Measurements from ENCODE around the gene ZNF138. TPM values are rescaled to one million over a fixed set of nuclear protein-coding genes. Genes with fewer than 3 reads are reported as not detected.

Gene ZNF138
- total RNA-seq, result 3.2 and 3.9 TPM in 2 replicates

GRCh38 chr7:64794171-64794844 is at the start of gene ZNF138:
TSS of gene ZNF138 (plus strand) at chr7:64794428. CDS start at chr7:64794569, 141 bp downstream.
- peak within 1 kb of the TSS; percentile 82 for H3K4me3 ChIP-seq (ENCODE audit: low read depth, low read length)
- peak; percentile 93 for DNase-seq (ENCODE audit: low read depth)
- TF ChIP-seq CTCF (IDR thresholded peaks at IDR 0.05; ENCODE audit: insufficient read depth, low read depth, low read length), result peak; percentile 4

- no peak overlapping the region for H3K4me3 ChIP-seq (ENCODE audit: low read depth, low read length)
- TF ChIP-seq CTCF (IDR thresholded peaks at IDR 0.05; ENCODE audit: insufficient read depth, low read depth, low read length), result no peak
- DNase-seq (ENCODE audit: low read depth), result peak; percentile 35
Measured at GRCh38 chr7:64744680-64745079, 49.5 kb upstream of the ZNF138 start.

- DNase-seq (ENCODE audit: low read depth), result no peak
- no peak overlapping the region for H3K4me3 ChIP-seq (ENCODE audit: low read depth, low read length)
- no peak for TF ChIP-seq CTCF (IDR thresholded peaks at IDR 0.05; ENCODE audit: insufficient read depth, low read depth, low read length)
Measured at GRCh38 chr7:64747802-64748201, 46.4 kb upstream of the ZNF138 start.

- TF ChIP-seq CTCF (IDR thresholded peaks at IDR 0.05; ENCODE audit: insufficient read depth, low read depth, low read length), result no peak
- no peak for DNase-seq (ENCODE audit: low read depth)
- H3K4me3 ChIP-seq (ENCODE audit: low read depth, low read length), result no peak overlapping the region
Measured at GRCh38 chr7:64753032-64753431, 41.2 kb upstream of the ZNF138 start.

- no peak overlapping the region for H3K4me3 ChIP-seq (ENCODE audit: low read depth, low read length)
- TF ChIP-seq CTCF (IDR thresholded peaks at IDR 0.05; ENCODE audit: insufficient read depth, low read depth, low read length), result no peak
- no peak for DNase-seq (ENCODE audit: low read depth)
Measured at GRCh38 chr7:64755865-64756264, 38.4 kb upstream of the ZNF138 start.

- TF ChIP-seq CTCF (IDR thresholded peaks at IDR 0.05; ENCODE audit: insufficient read depth, low read depth, low read length), result no peak
- no peak overlapping the region for H3K4me3 ChIP-seq (ENCODE audit: low read depth, low read length)
- no peak for DNase-seq (ENCODE audit: low read depth)
Measured at GRCh38 chr7:64758151-64758550, 36.1 kb upstream of the ZNF138 start.

GRCh38 chr7:64768824-64769223 is 25.4 kb upstream of the ZNF138 start:
- H3K4me3 ChIP-seq (ENCODE audit: low read depth, low read length), result no peak overlapping the region
- DNase-seq (ENCODE audit: low read depth), result no peak
- no peak for TF ChIP-seq CTCF (IDR thresholded peaks at IDR 0.05; ENCODE audit: insufficient read depth, low read depth, low read length)

Measured in fibroblast of villous mesenchyme (primary cell).